PC-3 (cell line): ENCODE data around the gene CSF1R. TPM values are rescaled to one million over a fixed set of nuclear protein-coding genes. Genes with fewer than 3 reads are reported as not detected.

Source experiments
- ATAC-seq: fragments of 200-7000 bp; cut with Tn5 transposase; 2 replicates; pipeline ENCODE4 v1.9.1; 2020; ENCODE audit warnings: mild to moderate bottlenecking, moderate library complexity
- BruUV-seq: library from RNA; stranded (reverse); fragments of 400-500 nt; replicated peaks from 2 replicates; lab custom pipeline; 2021; lab: Mats Ljungman, UMichigan
- CTCF ChIA-PET: fragments of 300-600 bp; sonication (Branson Sonifier 250); formaldehyde crosslinking; loops from one replicate; lab custom pipeline; 2022; ENCODE audit warnings: antibody characterized with exemption; lab: Charles Lee
- POLR2A ChIA-PET: fragments of 300-600 bp; sonication (Branson Sonifier 250); formaldehyde crosslinking; loops from one replicate; lab custom pipeline; 2022; ENCODE audit warnings: antibody characterized with exemption; ENCODE audit not compliant: unreplicated experiment; lab: Charles Lee
- DNase-seq: peaks from one replicate; pipeline ENCODE4 v3.0.0-alpha.2; 2015
- H2AFZ ChIP-seq: fragments of 300-600 bp; sonication (generic); 2 replicates; pipeline ENCODE4 v1.6.0; 2016; ENCODE audit warnings: antibody characterized with exemption, low read length
- H3F3A ChIP-seq: fragments of 300-600 bp; sonication (generic); one replicate; pipeline ENCODE4 v1.6.0; 2017; ENCODE audit warnings: antibody characterized with exemption, low read length, control low read depth, mild to moderate bottlenecking; ENCODE audit not compliant: unreplicated experiment
- H3K27ac ChIP-seq: fragments of 300-600 bp; sonication (generic); 2 replicates; pipeline ENCODE4 v1.5.1; 2016; ENCODE audit warnings: mild to moderate bottlenecking, low read length
- H3K27me3 ChIP-seq: fragments of 300-600 bp; sonication (generic); 2 replicates; pipeline ENCODE4 v1.6.1; 2016; ENCODE audit warnings: low read length, mixed read lengths
- H3K36me3 ChIP-seq: fragments of 300-600 bp; sonication (generic); 2 replicates; pipeline ENCODE4 v1.6.1; 2016; ENCODE audit warnings: low read depth, mixed run types, low read length, mixed read lengths
- H3K4me1 ChIP-seq: fragments of 300-600 bp; sonication (generic); 2 replicates; pipeline ENCODE4 v1.5.1; 2016; ENCODE audit warnings: low read length; ENCODE audit not compliant: insufficient read depth
- H3K4me2 ChIP-seq: fragments of 300-600 bp; sonication (generic); 2 replicates; pipeline ENCODE4 v1.6.0; 2016; ENCODE audit warnings: low read length
- H3K4me3 ChIP-seq: fragments of 300-600 bp; sonication (generic); 2 replicates; pipeline ENCODE4 v1.5.1; 2016; ENCODE audit warnings: mild to moderate bottlenecking, low read length, mixed read lengths
- H3K79me2 ChIP-seq: fragments of 300-600 bp; sonication (generic); 2 replicates; pipeline ENCODE4 v1.6.1; 2017; ENCODE audit warnings: low read length, mixed read lengths
- H3K9ac ChIP-seq: fragments of 300-600 bp; sonication (generic); 2 replicates; pipeline ENCODE4 v1.6.0; 2016; ENCODE audit warnings: mild to moderate bottlenecking, low read length
- H3K9me2 ChIP-seq: fragments of 300-600 bp; sonication (generic); replicated peaks from 2 replicates; pipeline ENCODE4 v1.6.1; 2016; ENCODE audit warnings: mixed run types, low read length, mixed read lengths
- H3K9me3 ChIP-seq: fragments of 300-600 bp; sonication (generic); 2 replicates; pipeline ENCODE4 v1.6.1; 2016; ENCODE audit warnings: low read length, mixed read lengths
- H4K20me1 ChIP-seq: fragments of 300-600 bp; sonication (generic); 2 replicates; pipeline ENCODE4 v1.6.1; 2016; ENCODE audit warnings: low read length, mixed read lengths
- CTCF ChIP-seq: fragments of 300-600 bp; sonication (generic); conservative IDR thresholded peaks from 2 replicates; pipeline ENCODE4 v1.5.1; 2017; ENCODE audit warnings: antibody characterized with exemption, low read depth, mild to moderate bottlenecking, low read length
- EZH2 ChIP-seq: fragments of 300-600 bp; sonication (generic); IDR thresholded peaks from one replicate; pipeline ENCODE4 v1.6.1; 2017; ENCODE audit warnings: antibody characterized with exemption, mild to moderate bottlenecking, low read length; ENCODE audit not compliant: unreplicated experiment
- EZH2phosphoT487 ChIP-seq: fragments of 300-600 bp; sonication (generic); IDR thresholded peaks from 2 replicates; pipeline ENCODE4 v1.6.1; 2018; ENCODE audit warnings: mild to moderate bottlenecking, antibody characterized with exemption, low read length, borderline replicate concordance
- intact Hi-C: fragments of 100-400 bp; cut with micrococcal nuclease; formaldehyde crosslinking; loops from 2 replicates; pipeline ENCODE4 v1.9.0; 2023
- total RNA-seq: library from RNA; depleted of rRNA; stranded (reverse); fragments of >200 nt; gene quantifications from 2 replicates; pipeline ENCODE4 v1.2.3, GENCODE V29; 2014

Gene CSF1R
- total RNA-seq, 1 experiment from 2014 or later = not detected

- no peak for TF ChIP-seq EZH2phosphoT487
- TF ChIP-seq EZH2 = no peak
- TF ChIP-seq CTCF = no peak
- Histone ChIP-seq H3K9ac (peak overlapping the region; percentile 28), H3K4me3 (peak overlapping the region; percentile 27; the same call in 1 of the 2 replicates), H3K9me3 (no peaks in the 10 kb centered on the region), H3K36me3 (peaks cover 73% of the 10 kb centered on the region), H3K9me2 (no peaks in the 10 kb centered on the region), H3K4me2 (peak overlapping the region; percentile 62), H3K27ac (peak overlapping the region; percentile 79), H3K4me1 (peaks cover 47% of the 10 kb centered on the region), H3K79me2 (peaks cover 35% of the 10 kb centered on the region), H2AFZ (no peak overlapping the region), H3F3A (peaks cover 15% of the 10 kb centered on the region), H3K27me3 (no peaks in the 10 kb centered on the region), H4K20me1 (peaks cover 14% of the 10 kb centered on the region)
- ChIA-PET CTCF (interaction anchor here (0.7 kb wide), 1 partner anchor 13 kb away, joined by 4 read pairs; no protein-coding TSS in a partner anchor), POLR2A (interaction anchor here (0.7 to 1.0 kb wide), 2 partner anchors 15 to 22 kb away, joined by 3 to 5 read pairs; partner anchors contain the start of genes HMGXB3 and TIGD6)
- ATAC-seq (peak; percentile 48), DNase-seq (peak; percentile 90)
- intact Hi-C loops = loop anchor here (1.0 kb wide), 2 partner anchors 22 to 31 kb away; partner anchors contain the start of genes HMGXB3 and TIGD6
- BruUV-seq = no TSS peak
Measured at GRCh38 chr5:150022158-150022531, 64.2 kb downstream of the CSF1R start.

- Histone ChIP-seq H3K9me3 (no peaks in the 10 kb centered on the region), H3K4me3 (peak overlapping the region; percentile 27), H3K27ac (peak overlapping the region; percentile 79), H3K9ac (peak overlapping the region; percentile 28), H3K79me2 (peaks cover 35% of the 10 kb centered on the region), H4K20me1 (peaks cover 17% of the 10 kb centered on the region), H3K4me2 (peak overlapping the region; percentile 62), H3F3A (peaks cover 20% of the 10 kb centered on the region), H3K27me3 (no peaks in the 10 kb centered on the region), H3K9me2 (no peaks in the 10 kb centered on the region), H2AFZ (no peak overlapping the region), H3K4me1 (peaks cover 52% of the 10 kb centered on the region), H3K36me3 (peaks cover 68% of the 10 kb centered on the region)
- DNase-seq (peak; percentile 88), ATAC-seq (peak; percentile 77)
- TF ChIP-seq CTCF = no peak
- TF ChIP-seq EZH2 = no peak
- ChIA-PET POLR2A (interaction anchor here (0.7 to 1.0 kb wide), 2 partner anchors 21 to 403 kb away, joined by 3 to 4 read pairs; partner anchors contain the start of genes HMGXB3 and TIGD6), CTCF (interaction anchor here (0.7 kb wide), 1 partner anchor 13 kb away, joined by 4 read pairs; no protein-coding TSS in a partner anchor)
- intact Hi-C loops = loop anchor here (1.0 kb wide), 2 partner anchors 21 to 32 kb away; partner anchors contain the start of genes HMGXB3 and TIGD6
- no TSS peak for BruUV-seq
Measured at GRCh38 chr5:150021491-150022157, 64.7 kb downstream of the CSF1R start.
